Stimulated activated CD8-positive, alpha-beta memory T cell treated with anti-CD3 and anti-CD28 coated beads, Interleukin-7, amount 100 ng/mL, for 1 hour (primary cell): ENCODE measurements around the gene SMPDL3A.

Experiments
- DNase-seq, 2 donors: peaks; one replicate each; pipeline ENCODE4 v3.0.0-alpha.2; 2020; ENCODE audit warnings: low read depth in 2 of 2

Gene SMPDL3A

DNA sequence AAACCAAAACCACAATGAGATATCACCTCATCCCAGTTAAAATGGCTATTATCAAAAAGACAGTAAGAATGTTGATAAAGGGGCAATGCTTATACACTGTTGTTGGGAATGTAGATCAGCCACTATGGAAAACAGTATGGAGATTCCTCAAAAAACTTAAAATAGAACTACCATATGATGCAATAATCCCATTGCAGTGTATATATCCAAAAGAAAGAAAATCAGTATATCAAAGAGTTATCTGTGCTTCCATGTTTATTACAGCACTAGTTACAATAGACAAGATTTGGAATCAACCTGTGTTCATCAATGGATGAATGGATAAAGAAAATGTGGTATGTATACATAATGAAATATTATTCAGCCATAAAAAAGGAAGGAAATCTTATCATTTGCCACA is 13.1 kb upstream of the SMPDL3A start:
- no peak for DNase-seq

DNA sequence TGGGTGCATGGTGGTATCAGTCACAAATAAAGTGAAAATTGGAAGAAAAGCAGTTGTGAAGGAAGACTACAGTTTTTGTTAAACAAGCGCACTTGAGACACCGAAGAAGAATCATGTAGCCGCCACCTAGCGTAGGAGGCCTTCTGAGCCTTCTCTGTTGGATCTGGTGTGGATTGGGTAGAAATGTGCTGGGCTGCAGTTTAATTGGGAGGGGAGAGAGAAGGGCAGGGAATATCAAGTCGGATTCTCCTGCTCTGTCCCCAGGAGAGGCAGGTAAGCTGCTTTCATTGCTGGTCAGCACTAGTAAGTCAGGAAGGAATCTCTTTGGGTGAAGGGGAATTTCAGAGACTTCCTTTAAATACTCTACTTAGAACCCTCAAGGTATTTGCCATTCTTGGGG is 10.8 kb upstream of the SMPDL3A start:
- DNase-seq: no peak

GRCh38 chr6:122778985-122779661 is 9.9 kb upstream of the SMPDL3A start:
- no peak for DNase-seq

- no peak for DNase-seq
Observed at GRCh38 chr6:122779667-122780066, 9.4 kb upstream of the SMPDL3A start, which contains the start of gene FABP7. Gene FABP7, plus strand, starts transcription at chr6:122779716. Its CDS starts 79 bp downstream, at chr6:122779795.

- no peak for DNase-seq
Observed at GRCh38 chr6:122780114-122780513, 8.9 kb upstream of the SMPDL3A start.

GRCh38 chr6:122781716-122782115 is 7.3 kb upstream of the SMPDL3A start:
- no peak for DNase-seq

DNA sequence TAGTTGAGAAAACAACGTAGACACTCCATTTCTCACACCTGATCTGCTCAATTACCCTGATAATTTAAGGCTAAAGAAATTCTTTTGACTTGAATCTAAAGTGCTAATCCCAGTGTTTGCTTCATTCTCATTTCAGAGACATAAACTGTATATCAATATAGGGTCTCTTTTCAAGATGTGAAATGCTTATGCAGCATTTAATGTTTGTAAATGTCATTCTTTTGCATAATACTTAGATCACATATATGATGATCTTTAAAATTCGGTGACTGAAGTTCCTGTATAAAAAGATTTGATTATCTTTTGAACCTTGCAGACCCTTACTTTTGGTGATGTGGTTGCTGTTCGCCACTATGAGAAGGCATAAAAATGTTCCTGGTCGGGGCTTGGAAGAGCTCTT is 5.7 kb upstream of the SMPDL3A start:
- no peak for DNase-seq

- no peak for DNase-seq
Observed at GRCh38 chr6:122785891-122786290, 3.2 kb upstream of the SMPDL3A start.

- DNase-seq: no peak
Observed at GRCh38 chr6:122787721-122788120, 1.3 kb upstream of the SMPDL3A start.

- DNase-seq: no peak
Observed at GRCh38 chr6:122788208-122788607, 850 bp upstream of the SMPDL3A start.

DNA sequence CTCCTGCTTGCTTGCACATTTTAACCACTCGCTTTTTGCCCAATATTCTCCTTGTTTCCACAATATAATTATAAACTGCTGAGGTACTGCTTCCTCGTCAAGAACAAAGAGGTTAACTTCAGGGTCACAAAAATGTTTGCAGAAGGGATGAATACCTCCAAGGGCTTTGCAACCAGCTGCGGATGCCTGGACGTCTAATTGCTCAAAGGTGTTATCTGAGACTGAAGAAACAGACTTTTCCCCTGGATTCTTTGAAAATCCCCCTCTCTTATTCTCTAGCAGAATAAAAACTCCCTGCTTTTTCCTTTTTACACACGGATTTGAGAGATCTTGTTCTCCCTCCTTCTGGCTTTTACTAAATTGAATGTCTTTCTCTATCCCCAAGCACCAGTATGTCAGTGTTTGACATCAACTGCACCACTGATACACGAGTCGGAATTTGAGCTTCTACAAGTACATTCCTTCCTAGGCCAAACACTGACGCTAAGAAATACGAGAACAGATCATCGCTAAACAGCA is 336 bp upstream of the SMPDL3A start:
- DNase-seq: no peak

DNA sequence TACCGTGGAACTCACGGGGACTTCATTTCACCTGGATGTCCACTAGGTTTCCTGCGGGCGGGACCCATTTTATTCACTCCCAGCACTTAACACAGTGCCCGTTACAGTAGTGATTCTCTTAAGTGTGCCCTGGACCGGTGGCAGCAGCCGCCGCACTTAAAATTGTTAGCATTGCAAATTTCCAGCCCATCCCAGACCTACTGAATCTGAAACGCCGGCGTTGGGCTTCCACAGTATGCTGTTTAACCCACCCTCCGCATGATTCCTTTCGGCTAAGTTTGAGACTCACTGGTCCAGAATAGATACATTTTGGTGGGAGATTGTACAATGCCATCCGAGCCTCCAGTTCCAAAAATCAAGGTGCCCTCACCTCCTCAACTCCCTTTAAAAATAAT is 967 bp downstream of the SMPDL3A start:
- DNase-seq: no peak

- DNase-seq: no peak
Observed at GRCh38 chr6:122790423-122791309, 1.6 kb downstream of the SMPDL3A start.

DNA sequence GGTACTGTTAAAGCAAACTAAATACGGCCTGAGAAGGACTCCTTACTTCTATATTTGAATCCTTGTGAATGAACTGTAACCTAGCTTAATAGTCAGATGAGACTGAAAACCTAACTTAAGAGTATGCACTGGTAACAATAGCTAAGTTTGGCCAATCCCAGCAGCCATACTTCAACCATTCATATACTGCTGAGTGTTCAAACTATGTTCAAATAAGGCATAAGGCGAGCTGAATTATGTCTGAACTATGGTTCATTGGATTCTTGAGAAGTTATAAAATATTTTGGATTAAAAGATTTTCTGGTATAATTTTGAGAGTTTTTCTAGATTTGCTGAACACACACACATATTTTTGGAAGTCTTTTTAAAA is 2.2 kb downstream of the SMPDL3A start:
- no peak for DNase-seq

- no peak for DNase-seq
Observed at GRCh38 chr6:122792766-122793165, 3.7 kb downstream of the SMPDL3A start.

DNA sequence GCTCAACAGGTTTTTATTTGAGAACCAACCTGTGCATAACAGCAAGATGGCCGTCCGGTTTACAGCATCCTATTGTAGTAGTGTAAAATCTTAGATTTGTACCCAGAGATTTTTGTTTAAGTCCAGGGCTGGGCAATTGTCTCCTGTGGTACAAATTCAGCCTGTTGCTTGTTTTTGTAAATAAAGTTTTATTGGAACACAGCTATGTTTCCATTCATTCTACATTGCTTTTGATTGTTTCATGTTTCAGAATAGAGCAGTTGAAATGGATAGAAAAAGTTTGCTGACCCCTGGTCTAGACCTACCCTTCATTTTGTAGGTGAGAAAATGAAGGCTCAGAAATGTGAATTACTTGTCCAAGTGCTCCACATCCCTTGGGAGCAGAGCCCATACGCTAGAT is 8.5 kb downstream of the SMPDL3A start:
- no peak for DNase-seq

DNA sequence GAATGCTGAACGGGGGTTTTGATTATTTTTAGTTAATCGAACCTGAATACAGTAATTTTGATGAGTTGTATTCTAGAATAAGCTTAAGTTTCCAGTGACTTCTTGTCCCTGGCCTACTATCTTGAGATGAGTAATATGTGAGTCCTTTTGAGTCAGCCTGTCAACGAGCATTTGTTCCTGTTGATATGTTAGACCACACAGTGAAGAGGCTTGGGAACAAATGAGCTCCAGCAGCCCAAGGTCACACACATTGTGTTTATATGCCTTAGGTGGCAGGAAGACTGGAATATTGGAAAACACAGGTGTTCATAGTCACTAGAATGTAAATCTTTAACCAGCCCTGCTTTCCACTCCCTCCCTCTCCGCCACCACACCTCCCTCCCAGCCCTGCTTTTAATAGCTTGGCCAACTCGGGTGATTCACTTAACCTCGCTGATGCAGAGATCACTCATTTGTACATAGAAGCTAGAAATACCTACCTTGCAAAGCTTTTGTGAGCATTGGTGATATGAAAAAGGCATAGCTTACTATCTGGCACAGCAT is 9.1 kb downstream of the SMPDL3A start:
- DNase-seq: no peak

GRCh38 chr6:122799140-122799745 is 10.2 kb downstream of the SMPDL3A start:
- DNase-seq: no peak

- DNase-seq: no peak
Observed at GRCh38 chr6:122799916-122800686, 11.0 kb downstream of the SMPDL3A start.

DNA sequence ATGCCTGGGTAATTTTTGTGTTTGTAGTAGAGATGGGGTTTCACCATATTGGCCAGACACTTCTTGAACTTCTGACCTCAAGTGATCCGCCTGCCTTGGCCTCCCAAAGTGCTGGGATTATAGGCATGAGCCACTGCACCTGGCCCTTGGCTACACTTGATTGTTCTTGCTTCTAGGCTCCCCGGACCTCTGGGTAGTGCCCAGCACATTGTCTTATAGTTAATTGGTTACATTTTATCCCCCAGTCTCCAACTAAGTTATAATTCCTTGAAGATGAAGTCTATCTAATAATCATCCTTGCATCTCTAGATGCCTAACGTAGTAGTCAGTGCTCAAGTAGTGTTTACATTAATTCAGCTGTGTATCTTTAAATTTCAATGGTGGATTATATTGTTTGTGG is 11.8 kb downstream of the SMPDL3A start:
- DNase-seq: no peak

- DNase-seq: no peak
Observed at GRCh38 chr6:122801397-122801796, 12.3 kb downstream of the SMPDL3A start.
